Progenitor cell of endocrine pancreas (in vitro differentiated cells): ENCODE data around the gene GMEB2. TPM values are rescaled to one million over a fixed set of nuclear protein-coding genes. Genes with fewer than 3 reads are reported as not detected.

Source experiments
- DNase-seq: peaks from one replicate; pipeline ENCODE4 v3.0.0; 2021; ENCODE audit warnings: low spot score; ENCODE audit not compliant: unreplicated experiment
- H3K27ac Mint-ChIP-seq: 2 replicates; pipeline ENCODE4 v1.8.0; 2021; ENCODE audit warnings: mild to moderate bottlenecking, moderate library complexity, mixed read lengths
- H3K27me3 Mint-ChIP-seq: 2 replicates; pipeline ENCODE4 v1.8.0; 2021; ENCODE audit warnings: mixed read lengths
- H3K36me3 Mint-ChIP-seq: 2 replicates; pipeline ENCODE4 v1.8.0; 2022; ENCODE audit warnings: mixed read lengths; ENCODE audit not compliant: insufficient read depth
- H3K4me1 Mint-ChIP-seq: 2 replicates; pipeline ENCODE4 v1.8.0; 2021; ENCODE audit warnings: low read depth, mixed read lengths
- H3K4me3 Mint-ChIP-seq: 2 replicates; pipeline ENCODE4 v1.8.0; 2021; ENCODE audit warnings: low read depth, mild to moderate bottlenecking, moderate library complexity, mixed read lengths
- H3K9me3 Mint-ChIP-seq: 2 replicates; pipeline ENCODE4 v1.8.0; 2021; ENCODE audit warnings: low read depth, mixed read lengths
- total RNA-seq: library from RNA; stranded (reverse); gene quantifications from 2 replicates; pipeline ENCODE4 v1.2.1, GENCODE V29; 2021
- TF ChIP-seq, protein P1 (sequence below): fragments of 200-600 bp; sonication (generic); IDR thresholded peaks from one replicate; pipeline ENCODE4 v1.5.0; 2021; ENCODE audit warnings: antibody characterized with exemption, mild to moderate bottlenecking; ENCODE audit not compliant: unreplicated experiment

GMEB2 gene
- total RNA-seq, 1 donor from 2014 or later, result 15.1 TPM

GRCh38 chr20:63622732-63623131, 4.2 kb downstream of the GMEB2 start:
- no peak for DNase-seq
- H3K27me3 Mint-ChIP-seq, result no peaks in the 10 kb centered on the region
- TF ChIP-seq, protein P1, sequence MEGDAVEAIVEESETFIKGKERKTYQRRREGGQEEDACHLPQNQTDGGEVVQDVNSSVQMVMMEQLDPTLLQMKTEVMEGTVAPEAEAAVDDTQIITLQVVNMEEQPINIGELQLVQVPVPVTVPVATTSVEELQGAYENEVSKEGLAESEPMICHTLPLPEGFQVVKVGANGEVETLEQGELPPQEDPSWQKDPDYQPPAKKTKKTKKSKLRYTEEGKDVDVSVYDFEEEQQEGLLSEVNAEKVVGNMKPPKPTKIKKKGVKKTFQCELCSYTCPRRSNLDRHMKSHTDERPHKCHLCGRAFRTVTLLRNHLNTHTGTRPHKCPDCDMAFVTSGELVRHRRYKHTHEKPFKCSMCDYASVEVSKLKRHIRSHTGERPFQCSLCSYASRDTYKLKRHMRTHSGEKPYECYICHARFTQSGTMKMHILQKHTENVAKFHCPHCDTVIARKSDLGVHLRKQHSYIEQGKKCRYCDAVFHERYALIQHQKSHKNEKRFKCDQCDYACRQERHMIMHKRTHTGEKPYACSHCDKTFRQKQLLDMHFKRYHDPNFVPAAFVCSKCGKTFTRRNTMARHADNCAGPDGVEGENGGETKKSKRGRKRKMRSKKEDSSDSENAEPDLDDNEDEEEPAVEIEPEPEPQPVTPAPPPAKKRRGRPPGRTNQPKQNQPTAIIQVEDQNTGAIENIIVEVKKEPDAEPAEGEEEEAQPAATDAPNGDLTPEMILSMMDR, result no peak
- no peak overlapping the region for H3K4me3 Mint-ChIP-seq
- no peak overlapping the region for H3K27ac Mint-ChIP-seq
- peaks cover 5% of the 10 kb centered on the region for H3K4me1 Mint-ChIP-seq
- H3K36me3 Mint-ChIP-seq, result peaks cover 5% of the 10 kb centered on the region
- H3K9me3 Mint-ChIP-seq, result no peaks in the 10 kb centered on the region

DNA sequence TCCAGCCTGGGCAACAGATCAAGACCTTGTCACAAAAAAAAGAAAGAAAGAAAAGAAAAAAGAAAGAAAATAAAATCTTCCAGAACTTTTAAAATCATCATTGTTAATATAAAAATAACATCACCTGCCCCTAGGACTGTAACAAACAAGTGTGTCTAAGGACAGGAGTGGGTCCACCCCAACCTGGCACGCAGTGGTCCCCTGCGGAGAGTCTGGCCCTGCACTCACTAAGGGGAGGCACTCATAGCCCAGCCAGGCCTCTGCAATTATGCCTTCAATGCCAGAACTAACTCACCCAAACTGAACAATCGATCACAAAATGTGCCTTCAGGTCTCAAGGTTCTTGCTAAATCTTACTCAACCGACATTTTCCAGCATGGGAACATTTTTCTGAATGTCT, 4.8 kb downstream of the GMEB2 start:
- Mint-ChIP-seq H3K4me3 (no peak overlapping the region), H3K4me1 (peaks cover 5% of the 10 kb centered on the region), H3K27ac (no peak overlapping the region)

GRCh38 chr20:63620991-63621390, 5.9 kb downstream of the GMEB2 start:
- Mint-ChIP-seq H3K27ac (no peak overlapping the region), H3K9me3 (no peaks in the 10 kb centered on the region), H3K27me3 (no peaks in the 10 kb centered on the region), H3K4me3 (no peak overlapping the region), H3K4me1 (peaks cover 5% of the 10 kb centered on the region), H3K36me3 (peaks cover 16% of the 10 kb centered on the region)
- DNase-seq, result no peak
- TF ChIP-seq, protein P1, result no peak

More for the DNA sequence above, 4.8 kb downstream of the GMEB2 start:
- TF ChIP-seq, protein P1, result no peak
- Mint-ChIP-seq H3K27me3 (no peaks in the 10 kb centered on the region), H3K36me3 (peaks cover 7% of the 10 kb centered on the region), H3K9me3 (no peaks in the 10 kb centered on the region)
- DNase-seq, result no peak

DNA sequence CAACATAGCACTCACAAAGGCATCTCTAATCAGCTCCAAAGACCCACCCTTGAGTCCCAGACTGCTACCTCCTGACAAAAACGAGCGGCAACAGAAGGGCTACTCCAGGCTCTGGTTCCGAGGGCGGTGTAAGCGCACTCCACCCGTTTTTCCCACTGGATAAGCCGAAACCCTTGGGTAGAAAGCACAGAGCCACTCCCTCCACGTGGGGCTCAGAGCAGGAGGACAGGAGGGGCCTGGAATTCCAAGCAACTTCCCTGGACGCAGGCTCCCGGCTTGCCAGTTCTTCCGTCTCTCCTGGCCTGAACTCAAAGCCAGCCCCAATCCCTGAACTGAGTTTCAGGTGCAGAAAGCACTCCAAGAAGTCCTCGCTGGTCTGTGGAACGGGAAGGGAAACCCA, 7.4 kb downstream of the GMEB2 start:
- Mint-ChIP-seq H3K27ac (no peak overlapping the region), H3K4me3 (no peak overlapping the region)

GRCh38 chr20:63619086-63619485, 7.8 kb downstream of the GMEB2 start:
- TF ChIP-seq, protein P1, result no peak
- H3K27ac Mint-ChIP-seq, result no peak overlapping the region
- H3K27me3 Mint-ChIP-seq, result no peaks in the 10 kb centered on the region
- peaks cover 2% of the 10 kb centered on the region for H3K4me1 Mint-ChIP-seq
- H3K9me3 Mint-ChIP-seq, result peaks cover 5% of the 10 kb centered on the region
- peaks cover 26% of the 10 kb centered on the region for H3K36me3 Mint-ChIP-seq
- DNase-seq, result no peak
- no peak overlapping the region for H3K4me3 Mint-ChIP-seq

More for the DNA sequence above, 7.4 kb downstream of the GMEB2 start:
- H3K36me3 Mint-ChIP-seq, result peaks cover 27% of the 10 kb centered on the region
- peaks cover 5% of the 10 kb centered on the region for H3K9me3 Mint-ChIP-seq
- TF ChIP-seq, protein P1, result no peak
- H3K27me3 Mint-ChIP-seq, result no peaks in the 10 kb centered on the region
- DNase-seq, result no peak
- peaks cover 2% of the 10 kb centered on the region for H3K4me1 Mint-ChIP-seq
